PC-9 (cell line): ENCODE data around the gene F11R.

Experiments used
- CTCF ChIP-seq: fragments of 200-600 bp; sonication (generic); conservative IDR thresholded peaks from 2 replicates; pipeline ENCODE4 v1.6.1; 2017; ENCODE audit warnings: mixed run types, antibody characterized with exemption, mild to moderate bottlenecking, moderate library complexity
- EZH2 ChIP-seq: fragments of 200-600 bp; sonication (generic); IDR thresholded peaks from 2 replicates; pipeline ENCODE4 v1.8.0; 2017; ENCODE audit warnings: antibody characterized with exemption, low read depth

GRCh38 chr1:160963521-160963920 lies 57.4 kb downstream of the F11R start:
- TF ChIP-seq CTCF = no peak
- TF ChIP-seq EZH2 = no peak
